Subcutaneous adipose tissue (tissue), 4 donors: ENCODE data around the gene GPR155. TPM values are rescaled to one million over a fixed set of nuclear protein-coding genes. Genes with fewer than 3 reads are reported as not detected.

Source experiments
- total RNA-seq, 4 donors: library from RNA; depleted of rRNA; stranded (reverse); fragments of >200 nt; gene quantifications; one replicate each; pipeline ENCODE4 v1.1.0, GENCODE V29; 2016
- TF ChIP-seq, protein P1 (sequence below): fragments of 450-650 bp; IDR thresholded peaks from one replicate; pipeline ENCODE4 v1.5.1; 2016; ENCODE audit warnings: low read depth, mild to moderate bottlenecking, control low read depth, antibody characterized with exemption, moderate library complexity

GPR155 gene
- total RNA-seq, 4 donors from 2014 or later, result 4.6 to 12.7 (median 6.0) TPM

DNA sequence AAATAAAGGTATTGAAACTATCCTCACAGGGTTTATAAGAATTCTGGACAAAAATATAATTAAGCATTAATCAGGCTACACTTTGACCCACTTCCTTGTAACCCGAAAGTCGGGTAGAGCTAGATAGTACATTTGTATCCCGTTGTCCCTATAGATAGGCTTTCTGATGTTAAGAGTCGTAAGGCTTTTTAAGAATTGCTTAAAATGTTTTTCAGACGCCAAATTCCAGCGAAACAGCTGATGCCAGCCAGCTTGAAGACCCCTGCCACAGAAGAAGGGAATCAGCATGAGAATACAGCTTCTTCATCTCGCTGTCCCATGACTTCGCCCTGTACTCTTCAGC, 962 bp upstream of the GPR155 start:
- TF ChIP-seq, protein P1, sequence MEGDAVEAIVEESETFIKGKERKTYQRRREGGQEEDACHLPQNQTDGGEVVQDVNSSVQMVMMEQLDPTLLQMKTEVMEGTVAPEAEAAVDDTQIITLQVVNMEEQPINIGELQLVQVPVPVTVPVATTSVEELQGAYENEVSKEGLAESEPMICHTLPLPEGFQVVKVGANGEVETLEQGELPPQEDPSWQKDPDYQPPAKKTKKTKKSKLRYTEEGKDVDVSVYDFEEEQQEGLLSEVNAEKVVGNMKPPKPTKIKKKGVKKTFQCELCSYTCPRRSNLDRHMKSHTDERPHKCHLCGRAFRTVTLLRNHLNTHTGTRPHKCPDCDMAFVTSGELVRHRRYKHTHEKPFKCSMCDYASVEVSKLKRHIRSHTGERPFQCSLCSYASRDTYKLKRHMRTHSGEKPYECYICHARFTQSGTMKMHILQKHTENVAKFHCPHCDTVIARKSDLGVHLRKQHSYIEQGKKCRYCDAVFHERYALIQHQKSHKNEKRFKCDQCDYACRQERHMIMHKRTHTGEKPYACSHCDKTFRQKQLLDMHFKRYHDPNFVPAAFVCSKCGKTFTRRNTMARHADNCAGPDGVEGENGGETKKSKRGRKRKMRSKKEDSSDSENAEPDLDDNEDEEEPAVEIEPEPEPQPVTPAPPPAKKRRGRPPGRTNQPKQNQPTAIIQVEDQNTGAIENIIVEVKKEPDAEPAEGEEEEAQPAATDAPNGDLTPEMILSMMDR, result no peak

DNA sequence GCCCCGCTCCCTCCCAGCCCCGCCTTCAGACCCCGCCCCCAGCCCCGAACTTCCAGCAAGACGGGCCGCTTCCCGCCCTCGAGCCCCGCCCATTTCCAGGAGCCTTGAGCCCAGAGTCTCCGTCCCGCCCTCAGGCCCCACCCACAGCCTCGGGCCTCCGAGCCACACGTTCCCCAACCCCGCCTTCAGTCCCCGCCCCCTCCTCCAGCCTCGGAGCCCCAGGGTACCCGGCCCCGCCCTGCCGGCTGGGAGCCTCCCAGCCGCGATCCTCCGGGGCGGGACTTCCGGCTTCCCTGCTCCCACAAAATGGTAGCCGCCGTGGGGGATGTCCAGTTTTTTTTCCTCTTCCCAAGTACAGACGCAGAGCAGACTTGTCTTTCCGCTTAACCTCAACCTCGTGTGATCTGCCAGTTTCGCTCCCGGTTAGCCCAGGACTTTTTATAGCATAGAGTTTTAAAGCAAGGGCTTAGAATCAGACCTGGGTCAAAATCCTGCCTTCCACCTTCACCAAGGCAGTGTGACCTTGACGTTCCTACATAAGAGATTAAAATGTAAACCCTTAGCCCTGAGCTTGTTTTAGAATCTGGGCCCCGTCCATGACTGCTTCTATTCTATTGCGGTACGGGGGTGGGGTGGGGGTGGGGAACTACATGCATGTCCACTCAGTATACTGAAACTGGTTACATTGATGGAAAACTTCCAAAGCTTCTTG, 435 bp upstream of the GPR155 start:
- TF ChIP-seq, protein P1, result no peak

DNA sequence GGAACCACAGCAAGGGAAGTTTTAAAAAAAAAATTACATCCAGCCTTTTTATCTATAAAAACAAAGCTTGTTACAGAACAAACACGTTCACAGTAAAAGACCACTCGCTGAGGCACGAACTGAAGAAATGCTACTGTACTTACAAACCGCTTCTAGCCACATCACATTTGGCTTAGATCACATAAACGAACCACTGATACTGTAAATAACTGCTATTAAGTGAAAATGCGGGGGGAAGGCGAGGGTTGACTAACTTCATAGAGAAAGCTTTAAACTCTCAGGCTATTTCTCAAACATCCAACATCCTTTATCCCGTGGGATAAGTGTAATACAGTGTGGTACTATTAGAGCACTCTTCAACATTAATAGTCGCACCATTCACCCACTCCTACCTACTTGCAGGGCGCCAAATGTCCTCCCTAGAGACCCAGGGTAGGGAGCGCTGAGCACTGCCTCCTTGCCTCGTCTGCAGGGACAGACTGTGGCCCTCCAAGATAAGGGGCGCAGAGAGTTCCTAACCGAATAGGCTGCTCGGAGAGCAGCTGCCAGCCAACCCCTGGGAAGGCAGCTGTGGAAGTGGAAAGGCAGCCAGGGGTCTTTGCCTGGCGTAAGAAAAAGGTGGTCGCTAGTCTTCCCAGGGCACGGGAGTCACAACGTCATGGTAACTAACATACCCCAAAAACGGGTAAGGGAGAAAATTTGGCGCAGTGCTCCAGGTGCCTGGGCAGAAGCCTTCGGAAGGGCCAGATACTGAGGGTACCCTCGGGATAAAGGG, 854 bp downstream of the GPR155 start:
- TF ChIP-seq, protein P1, result no peak

DNA sequence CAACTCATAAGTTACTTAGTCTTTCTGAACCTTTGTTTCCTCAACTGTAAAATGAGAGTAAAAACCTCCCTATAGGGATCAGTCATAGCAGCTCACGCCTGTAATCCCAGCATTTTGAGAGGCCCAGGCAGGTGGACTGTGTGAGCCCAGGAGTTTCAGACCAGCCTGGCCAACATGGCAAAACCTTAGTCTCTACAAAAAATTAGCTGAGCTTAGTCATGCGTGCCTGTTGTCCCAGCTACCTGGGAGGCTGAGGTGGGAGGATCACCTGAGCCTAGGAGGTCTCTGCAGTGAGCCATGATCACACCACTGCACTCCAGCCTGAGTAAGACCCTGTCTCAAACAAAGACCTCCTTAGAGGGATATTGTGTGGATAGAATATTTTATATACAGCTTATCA, 2.3 kb downstream of the GPR155 start:
- TF ChIP-seq, protein P1, result no peak

DNA sequence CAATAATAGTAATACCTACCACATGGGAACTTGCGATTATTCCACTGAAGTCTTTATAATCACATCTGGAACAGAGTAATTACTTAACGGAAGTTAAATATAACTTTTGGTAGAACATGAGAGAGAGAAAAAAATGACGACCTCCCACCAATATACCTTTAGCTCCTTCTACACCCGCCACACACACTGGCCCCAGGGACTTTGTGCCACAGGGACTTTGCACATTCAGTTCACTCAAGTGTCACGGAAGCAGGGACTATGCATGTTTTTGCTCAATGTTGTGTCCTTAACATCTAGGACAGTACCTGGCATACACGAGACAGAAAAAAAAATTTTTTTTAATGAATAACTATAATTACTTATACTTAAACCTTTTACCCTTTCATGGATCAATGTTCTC, 4.0 kb downstream of the GPR155 start:
- TF ChIP-seq, protein P1, result no peak

DNA sequence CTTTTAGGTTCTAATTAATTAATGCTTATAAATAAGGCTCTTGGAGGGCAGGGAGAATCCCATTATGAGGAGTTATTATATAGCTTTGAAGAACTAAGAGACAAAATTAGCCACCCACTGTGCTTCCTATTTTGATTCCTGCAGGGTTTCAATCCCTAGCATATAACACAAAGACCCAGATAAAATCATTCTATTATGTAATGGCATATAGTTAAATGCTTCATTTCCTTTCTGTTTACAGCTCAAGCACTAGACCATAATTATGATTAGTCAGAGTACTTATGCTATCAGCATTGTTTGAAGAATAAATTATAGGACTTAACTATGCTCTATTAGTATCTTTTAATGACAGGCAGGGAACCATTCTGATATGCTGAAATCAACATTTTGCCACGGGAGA, 9.1 kb downstream of the GPR155 start:
- TF ChIP-seq, protein P1, result no peak

DNA sequence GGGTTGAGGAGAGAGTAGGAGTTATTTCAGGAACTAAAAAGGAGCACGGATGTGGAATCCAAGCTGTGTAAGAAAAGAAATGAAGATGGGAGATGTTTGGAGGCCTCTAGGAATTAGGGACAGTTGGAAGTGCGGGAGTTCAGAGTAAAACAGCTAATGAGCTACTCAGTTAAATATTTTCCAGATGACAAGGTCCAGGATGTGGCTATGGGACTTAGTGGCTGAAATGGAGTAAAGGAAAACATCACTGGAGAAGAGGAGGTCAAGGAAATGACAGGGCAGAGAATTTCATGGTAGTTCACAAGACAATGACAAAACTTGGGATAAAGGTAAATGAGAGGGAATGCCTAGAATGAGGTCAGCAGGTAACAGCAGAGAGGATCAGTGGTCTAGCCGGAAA, 13.0 kb downstream of the GPR155 start:
- TF ChIP-seq, protein P1, result no peak
